GM19043 (cell line): ENCODE measurements around the gene SPACDR.
"Not testable (repeated sequence)": the region's sequence is repeated elsewhere in the genome, so short reads cannot be mapped to it uniquely, and the experiment has no call there.

ENCODE experiments used
- ATAC-seq: cut with Tn5 transposase; IDR thresholded peaks from one replicate; pipeline ENCODE4 v1.9.1; 2021; ENCODE audit warnings: low read depth; ENCODE audit not compliant: unreplicated experiment

The SPACDR gene, protein sequence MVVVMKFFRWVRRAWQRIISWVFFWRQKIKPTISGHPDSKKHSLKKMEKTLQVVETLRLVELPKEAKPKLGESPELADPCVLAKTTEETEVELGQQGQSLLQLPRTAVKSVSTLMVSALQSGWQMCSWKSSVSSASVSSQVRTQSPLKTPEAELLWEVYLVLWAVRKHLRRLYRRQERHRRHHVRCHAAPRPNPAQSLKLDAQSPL

DNA sequence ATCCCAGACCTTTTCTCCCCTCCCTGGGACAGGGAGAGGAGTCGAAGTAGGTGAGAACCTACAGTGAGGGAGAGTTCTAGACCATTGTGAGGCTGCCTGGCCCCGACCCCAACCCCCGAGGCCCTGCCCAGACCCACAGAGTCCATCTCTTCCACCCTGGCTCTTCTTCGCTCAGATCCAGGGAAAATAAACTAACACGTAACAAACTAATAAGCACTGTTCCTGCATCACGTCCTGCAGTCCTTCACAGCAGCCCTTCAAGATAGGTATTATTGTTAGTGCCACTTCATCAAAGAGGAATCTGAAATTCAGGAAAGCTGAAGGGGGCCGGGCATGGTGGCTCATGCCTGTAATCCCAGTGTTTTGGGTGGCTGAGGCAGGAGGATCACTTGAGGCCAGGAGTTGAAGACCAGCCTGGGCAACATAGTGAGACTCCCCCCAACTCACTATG, at the start of gene SPACDR:
Gene SPACDR, minus strand, starts transcription at position 51 of the 451 bp plus-strand sequence. CDS start 235 bp downstream, outside the sequence.
- ATAC-seq: no peak

- no peak for ATAC-seq
Measured at GRCh38 chr7:100513212-100513810, 49.3 kb upstream of the SPACDR start.

GRCh38 chr7:100510437-100511239, 46.6 kb upstream of the SPACDR start:
- no peak for ATAC-seq

- no peak for ATAC-seq
Measured at GRCh38 chr7:100509231-100509630, 45.2 kb upstream of the SPACDR start.

GRCh38 chr7:100506356-100506923, 42.4 kb upstream of the SPACDR start:
- ATAC-seq: no peak

DNA sequence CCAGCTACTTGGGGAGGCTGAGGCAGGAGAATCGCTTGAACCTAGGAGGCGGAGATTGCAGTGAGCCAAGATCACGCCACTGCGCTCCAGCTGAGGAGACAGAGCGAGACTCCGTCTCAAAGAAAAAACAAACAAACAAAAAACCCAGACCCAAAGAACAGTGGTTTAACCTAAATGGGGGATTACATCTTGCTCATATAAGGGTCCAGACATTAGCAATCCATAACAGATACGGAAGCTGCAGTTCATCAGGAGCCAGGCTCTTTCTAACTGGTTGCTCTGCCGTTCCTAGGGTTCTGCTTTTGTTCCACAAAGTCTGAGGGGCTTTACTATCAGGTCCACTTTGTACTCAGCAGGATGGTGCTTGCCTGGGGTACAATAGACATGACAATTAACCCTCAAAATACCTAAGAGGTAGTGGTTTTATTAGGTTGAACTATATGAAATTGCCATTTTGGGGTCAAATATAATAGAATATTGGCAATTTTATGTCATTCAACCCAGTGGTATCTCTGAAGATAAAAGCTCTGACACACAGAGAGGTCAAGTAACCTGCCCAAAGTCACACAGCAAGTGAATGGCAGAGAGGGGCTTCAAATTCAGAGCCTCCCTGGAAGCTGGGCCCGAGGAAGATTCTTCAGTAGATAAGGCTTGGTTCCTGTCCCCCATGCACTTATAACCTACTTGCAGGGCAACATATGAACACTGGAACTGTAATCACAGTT, 41.0 kb upstream of the SPACDR start:
- no peak for ATAC-seq

DNA sequence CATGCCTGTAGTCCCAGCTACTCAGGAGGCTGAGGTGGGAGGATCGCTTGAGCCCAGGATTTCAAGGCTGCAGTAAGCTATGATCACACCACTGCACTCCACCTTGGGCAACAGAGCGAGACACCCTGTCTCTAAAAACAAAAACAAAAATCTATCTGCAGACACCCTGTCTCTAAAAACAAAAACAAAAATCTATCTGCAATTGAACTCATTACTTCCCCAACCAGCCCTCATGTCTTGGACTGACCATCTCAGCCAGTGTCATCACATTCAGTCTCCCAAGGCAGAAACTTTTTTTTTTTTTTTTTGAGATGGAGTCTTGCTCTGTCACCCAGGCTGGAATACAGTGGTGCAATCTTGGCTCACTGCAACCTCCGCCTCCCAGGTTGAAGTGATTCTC, 40.0 kb upstream of the SPACDR start:
- not testable (repeated sequence) for ATAC-seq

GRCh38 chr7:100500743-100501142, 36.7 kb upstream of the SPACDR start:
- not testable (repeated sequence) for ATAC-seq

GRCh38 chr7:100496509-100496908, 32.4 kb upstream of the SPACDR start:
- ATAC-seq: no peak

GRCh38 chr7:100493476-100494264, 29.6 kb upstream of the SPACDR start:
- no peak for ATAC-seq

- no peak for ATAC-seq
Measured at GRCh38 chr7:100492738-100493475, 28.8 kb upstream of the SPACDR start.

GRCh38 chr7:100491192-100491578, 27.1 kb upstream of the SPACDR start:
- no peak for ATAC-seq

DNA sequence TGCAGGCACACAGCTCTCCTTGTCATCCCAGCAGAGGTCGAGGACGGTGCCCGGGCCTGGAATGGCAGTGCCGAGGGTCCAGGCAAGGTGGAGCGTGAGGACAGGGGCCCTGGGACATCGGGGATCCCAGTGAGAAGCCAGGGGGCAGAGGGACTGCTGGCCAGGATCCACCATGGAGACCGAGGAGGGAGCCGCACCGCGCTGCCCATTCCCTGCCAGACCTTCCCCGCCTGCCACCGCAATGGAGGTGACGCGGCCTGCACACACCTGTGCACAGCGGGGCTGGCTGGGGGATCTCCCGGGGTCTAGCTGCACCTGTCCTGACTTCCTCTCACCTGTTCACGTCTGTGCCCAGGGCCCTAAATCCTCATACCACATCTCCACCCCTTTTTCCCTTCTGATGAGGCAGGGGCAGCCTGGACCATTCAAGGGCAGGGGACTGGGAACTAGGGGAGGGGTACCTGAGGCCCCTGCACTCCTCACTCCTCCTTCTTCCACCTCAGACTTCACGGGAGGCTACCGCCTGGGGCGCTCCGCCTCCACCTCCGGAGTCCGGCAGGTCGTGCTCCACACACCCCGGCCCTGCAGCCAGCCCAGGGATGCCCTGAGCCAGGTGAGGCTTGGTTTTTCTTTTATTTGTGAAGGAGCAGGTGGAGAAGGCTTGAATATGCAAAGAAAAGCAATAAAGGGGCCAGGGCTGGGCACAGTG, 26.6 kb upstream of the SPACDR start:
- ATAC-seq: no peak

- no peak for ATAC-seq
Measured at GRCh38 chr7:100489824-100490223, 25.8 kb upstream of the SPACDR start.

DNA sequence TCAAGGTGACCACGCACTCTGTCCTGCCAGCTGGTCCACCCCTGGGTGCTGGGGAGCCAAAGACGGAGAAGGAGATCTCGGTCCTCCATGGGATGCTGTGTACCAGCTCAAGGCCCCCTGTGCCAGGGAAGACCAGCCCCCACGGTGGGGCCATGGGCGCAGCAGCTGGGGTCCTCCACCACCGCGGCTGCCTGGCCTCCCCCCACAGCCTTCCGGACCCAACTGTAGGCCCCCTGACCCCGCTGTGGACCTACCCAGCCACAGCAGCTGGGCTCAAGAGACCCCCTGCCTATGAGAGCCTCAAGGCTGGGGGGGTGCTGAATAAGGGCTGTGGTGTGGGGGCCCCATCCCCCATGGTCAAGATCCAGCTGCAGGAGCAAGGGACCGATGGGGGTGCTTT, 25.1 kb upstream of the SPACDR start:
- ATAC-seq: no peak

GRCh38 chr7:100488333-100489095, 24.5 kb upstream of the SPACDR start:
- ATAC-seq: no peak

GRCh38 chr7:100486753-100487446, 22.8 kb upstream of the SPACDR start:
- no peak for ATAC-seq
